Cardiac septum (tissue), 1 donor: Measurements from ENCODE around the gene C15orf61. TPM values are rescaled to one million over a fixed set of nuclear protein-coding genes. Genes with fewer than 3 reads are reported as not detected.

Experiments
- DNase-seq: peaks from one replicate; pipeline ENCODE4 v3.0.0-alpha.2; 2020; ENCODE audit warnings: low spot score
- intact Hi-C: fragments of 100-400 bp; cut with DNase I; formaldehyde crosslinking; loops from one replicate; pipeline ENCODE4 v1.14.0; 2022
- total RNA-seq: library from RNA; stranded (reverse); fragmentation: NEBNext Ultra II Directional; extraction: Animal tissue kit (Norgen Biotek cat#: 25700); gene quantifications from one replicate; pipeline ENCODE4 v1.2.1, GENCODE V29; 2021
- donor health status: DM: no; HTN: no; CAD: no.

Gene C15orf61
- total RNA-seq, 1 donor from 2014 or later: 7.6 TPM

- DNase-seq: no peak
- intact Hi-C loops: no loop called here
These were observed 50.9 kb downstream of the C15orf61 start for GRCh38 chr15:67571648-67572415.

GRCh38 chr15:67573194-67573593 is 52.3 kb downstream of the C15orf61 start:
- no peak for DNase-seq
- intact Hi-C loops: no loop called here

GRCh38 chr15:67575039-67575502 is 54.1 kb downstream of the C15orf61 start:
- intact Hi-C loops: no loop called here
- DNase-seq: no peak

- intact Hi-C loops: no loop called here
- no peak for DNase-seq
These were observed 57.2 kb downstream of the C15orf61 start for GRCh38 chr15:67578020-67578600.

- intact Hi-C loops: no loop called here
- no peak for DNase-seq
These were observed 58.2 kb downstream of the C15orf61 start for GRCh38 chr15:67579164-67579563.

Other genes with a start within 250 kb of the C15orf61 start
- 28.2 TPM for gene MAP2K5, start 21.6 kb downstream of the C15orf61 start, total RNA-seq